ENCODE measurements around the gene STRN3. TPM values are rescaled to one million over a fixed set of nuclear protein-coding genes. Genes with fewer than 3 reads are reported as not detected.
"Not testable (repeated sequence)": the region's sequence is repeated elsewhere in the genome, so short reads cannot be mapped to it uniquely, and the experiment has no call there.

STRN3 gene
- total RNA-seq, 3 donors from 2014 or later = 46.0 to 61.9 (median 46.3) TPM

DNA sequence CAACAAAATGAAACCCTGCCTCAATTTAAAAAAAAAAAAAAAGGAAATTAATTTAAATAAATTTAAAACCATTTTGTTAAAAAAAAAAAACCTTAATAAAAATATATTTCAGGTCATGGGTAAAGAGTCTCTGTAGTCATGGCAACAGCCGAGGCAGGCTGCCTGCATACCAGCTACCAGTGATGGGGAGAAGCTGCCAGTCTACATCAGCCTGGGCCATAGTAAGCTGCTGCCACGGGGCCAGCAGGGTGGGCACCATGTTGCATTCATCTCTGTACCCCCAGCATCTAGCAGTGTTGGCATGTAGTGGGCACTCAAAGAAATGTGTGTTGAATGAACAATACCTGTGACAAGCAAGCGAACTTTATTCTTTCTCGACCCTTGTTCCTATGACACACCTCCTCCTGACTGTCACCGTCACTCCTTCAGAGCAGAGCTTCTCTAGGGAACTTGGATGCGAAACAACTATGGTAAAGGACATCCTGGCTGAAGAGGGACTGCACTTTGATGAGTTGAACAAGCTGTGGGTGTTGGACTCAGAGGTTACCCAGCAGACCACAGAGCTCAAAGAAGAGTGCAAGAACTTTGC, 8.0 kb downstream of the STRN3 start:
- DNase-seq (no peak), ATAC-seq (no peak)
- Histone ChIP-seq H3K4me3 (no peak overlapping the region), H3K4me1 (ENCODE audit: low read depth) (peaks cover 6% of the 10 kb centered on the region), H3K36me3 (ENCODE audit: low read depth) (no peaks in the 10 kb centered on the region), H3K9me3 (no peaks in the 10 kb centered on the region)
- no peak for TF ChIP-seq CTCF (IDR thresholded peaks at IDR 0.05)
- intact Hi-C loops (cut with DNase I, micrococcal nuclease) = no loop called here

DNA sequence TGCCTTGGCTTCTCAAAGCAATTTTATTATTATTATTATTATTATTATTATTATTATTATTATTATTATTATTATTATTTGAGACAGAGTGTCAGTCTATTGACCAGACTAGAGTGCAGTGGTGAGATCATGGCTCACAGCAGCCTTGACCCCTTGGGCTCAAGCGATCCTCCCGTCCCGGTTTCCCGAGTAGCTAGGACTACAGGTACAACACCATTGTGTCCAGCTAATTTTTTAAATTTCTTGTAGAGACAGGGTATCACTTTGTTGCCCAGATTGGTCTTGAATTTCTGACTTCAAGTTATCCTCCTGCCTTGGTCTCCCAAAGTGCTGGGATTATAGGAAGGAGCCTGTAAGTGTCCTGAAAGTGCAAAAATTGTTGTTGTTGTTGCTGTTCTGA, 12.3 kb downstream of the STRN3 start:
- Histone ChIP-seq H3K9me3 (no peaks in the 10 kb centered on the region), H3K36me3 (ENCODE audit: low read depth) (no peaks in the 10 kb centered on the region), H3K4me1 (ENCODE audit: low read depth) (no peaks in the 10 kb centered on the region), H3K4me3 (no peak overlapping the region)
- intact Hi-C loops (cut with DNase I, micrococcal nuclease) = no loop called here
- ATAC-seq = no peak
- DNase-seq = no peak
- no peak for TF ChIP-seq CTCF (IDR thresholded peaks at IDR 0.05)

DNA sequence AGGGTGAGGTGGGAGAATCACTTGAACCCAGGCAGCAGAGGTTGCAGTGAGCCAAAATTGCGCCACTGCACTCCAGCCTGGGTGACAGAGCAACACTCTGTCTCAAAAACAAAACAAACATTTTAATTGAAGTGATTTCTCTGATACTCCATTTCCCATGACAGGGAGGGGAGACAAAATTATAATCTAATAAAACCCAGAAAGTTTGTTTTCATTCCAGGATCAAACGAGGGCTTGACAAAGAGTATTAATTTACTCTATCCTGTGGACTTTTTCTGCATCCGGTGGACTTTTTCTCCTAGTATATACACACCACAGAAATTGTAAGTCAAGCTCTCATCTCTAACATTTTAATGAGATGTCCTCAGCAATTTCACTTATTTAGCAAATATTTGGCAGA, 15.2 kb downstream of the STRN3 start:
- ATAC-seq (no peak), DNase-seq (no peak)
- intact Hi-C loops (cut with DNase I, micrococcal nuclease) = no loop called here
- Histone ChIP-seq H3K4me1 (ENCODE audit: low read depth) (no peaks in the 10 kb centered on the region), H3K4me3 (no peak overlapping the region), H3K36me3 (ENCODE audit: low read depth) (no peaks in the 10 kb centered on the region), H3K9me3 (no peaks in the 10 kb centered on the region)
- TF ChIP-seq CTCF (IDR thresholded peaks at IDR 0.05) = no peak

DNA sequence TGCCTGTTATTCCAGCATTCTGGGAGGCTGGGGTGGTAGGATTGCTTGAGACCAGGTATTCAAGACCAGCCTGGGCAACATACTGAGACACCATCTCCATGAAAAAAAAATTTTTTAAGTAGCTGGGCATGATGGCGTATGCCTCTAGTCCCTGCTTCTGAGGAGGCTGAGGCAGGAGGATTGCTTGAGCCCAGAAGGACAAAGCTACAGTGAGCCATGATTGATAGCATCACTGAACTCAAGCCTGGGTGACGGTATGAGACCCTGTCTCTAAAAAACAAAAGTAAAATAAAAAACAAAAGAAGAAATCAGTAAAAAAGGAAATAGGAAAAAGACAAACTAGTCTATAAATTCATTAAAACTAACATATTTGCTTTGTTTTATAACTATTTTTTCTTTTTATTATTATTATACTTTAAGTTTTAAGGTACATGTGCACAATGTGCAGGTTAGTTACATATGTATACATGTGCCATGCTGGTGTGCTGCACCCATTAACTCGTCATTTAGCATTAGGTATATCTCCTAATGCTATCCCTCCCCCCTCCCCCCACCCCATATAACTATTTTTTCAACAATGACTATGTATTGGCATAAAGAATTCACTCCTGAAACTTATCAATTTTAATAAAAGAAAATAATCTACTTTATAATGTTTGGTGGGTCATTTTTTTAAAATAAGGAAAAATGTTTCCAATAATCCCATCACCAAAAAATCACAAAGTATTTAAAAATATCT, 16.2 kb downstream of the STRN3 start:
- H3K4me1 ChIP-seq (ENCODE audit: low read depth) = no peaks in the 10 kb centered on the region
- ATAC-seq = no peak
- no peak overlapping the region for H3K4me3 ChIP-seq
- intact Hi-C loops (cut with DNase I, micrococcal nuclease) = no loop called here
- no peak for DNase-seq
- no peaks in the 10 kb centered on the region for H3K9me3 ChIP-seq
- no peaks in the 10 kb centered on the region for H3K36me3 ChIP-seq (ENCODE audit: low read depth)
- TF ChIP-seq CTCF (IDR thresholded peaks at IDR 0.05) = no peak

- Histone ChIP-seq H3K4me3 (no peak overlapping the region), H3K4me1 (ENCODE audit: low read depth) (no peaks in the 10 kb centered on the region), H3K9me3 (no peaks in the 10 kb centered on the region), H3K36me3 (ENCODE audit: low read depth) (no peaks in the 10 kb centered on the region)
- no peak for ATAC-seq
- intact Hi-C loops (cut with DNase I, micrococcal nuclease) = no loop called here
- DNase-seq = no peak
- TF ChIP-seq CTCF (IDR thresholded peaks at IDR 0.05) = no peak
Observed at GRCh38 chr14:31006703-31007102, 19.5 kb downstream of the STRN3 start.

GRCh38 chr14:31004007-31004406, 22.2 kb downstream of the STRN3 start:
- H3K4me1 ChIP-seq (ENCODE audit: low read depth); H3K4me3 ChIP-seq; intact Hi-C loops (cut with DNase I, micrococcal nuclease); DNase-seq; H3K9me3 ChIP-seq; ATAC-seq; H3K36me3 ChIP-seq (ENCODE audit: low read depth): not testable (repeated sequence)

All from mucosa of descending colon (tissue), 3 donors.